ENCODE results near the gene LRCOL1. TPM values are rescaled to one million over a fixed set of nuclear protein-coding genes. Genes with fewer than 3 reads are reported as not detected.

The LRCOL1 gene
- total and polyA plus RNA-seq, 2 of the 13 experiments (the other 11 are each of a cell fraction or from before 2014, with no cell fraction given): not detected

- TF ChIP-seq ZNF792 (CRISPR knock-in tag; IDR thresholded peaks at IDR 0.05) (0 out of 2 replicates have a peak, but pooled peaks have one; percentile 23), ZNF546 (CRISPR knock-in tag; conservative IDR thresholded peaks at IDR 0.05) (no peak), FOXA1 (IDR thresholded peaks at IDR 0.05) (no peak), FOXA1 (CRISPR knock-in tag; IDR thresholded peaks at IDR 0.05) (no peak; the same call in 1 of the 2 replicates), JARID2 (CRISPR knock-in tag; IDR thresholded peaks at IDR 0.05; ENCODE audit: insufficient replicate concordance) (no peak), ZNF20 (CRISPR knock-in tag; IDR thresholded peaks at IDR 0.05) (no peak), ZNF335 (CRISPR knock-in tag; IDR thresholded peaks at IDR 0.05) (no peak), PCBP2 (optimal IDR thresholded peaks at IDR 0.05; ENCODE audit: low read depth, low read length, poor library complexity, severe bottlenecking) (no peak), ZIK1 (CRISPR knock-in tag; IDR thresholded peaks at IDR 0.05; ENCODE audit: borderline replicate concordance, low read depth) (no peak), ZFP90 (CRISPR knock-in tag; IDR thresholded peaks at IDR 0.05; ENCODE audit: borderline replicate concordance) (no peak), ZNF446 (CRISPR knock-in tag; IDR thresholded peaks at IDR 0.05) (no peak), EED (CRISPR knock-in tag; IDR thresholded peaks at IDR 0.05) (0 out of 2 replicates have a peak, but pooled peaks have one; percentile 54), HNRNPLL (IDR thresholded peaks at IDR 0.05; ENCODE audit: low read depth, low read length, poor library complexity, severe bottlenecking) (no peak), BHLHE40 (IDR thresholded peaks at IDR 0.05; ENCODE audit: low read length) (peak; percentile 68; the same call in 1 of the 2 replicates), ZNF773 (CRISPR knock-in tag; IDR thresholded peaks at IDR 0.05; ENCODE audit: borderline replicate concordance) (no peak), KDM1A (CRISPR knock-in tag; IDR thresholded peaks at IDR 0.05) (no peak), REPIN1 (CRISPR knock-in tag; IDR thresholded peaks at IDR 0.05; ENCODE audit: borderline replicate concordance, low read depth) (no peak), ZNF646 (CRISPR knock-in tag; IDR thresholded peaks at IDR 0.05) (peak; percentile 33; the same call in 1 of the 2 replicates), ZNF678 (CRISPR knock-in tag; IDR thresholded peaks at IDR 0.05) (no peak), ZNF558 (CRISPR knock-in tag; IDR thresholded peaks at IDR 0.05; ENCODE audit: borderline replicate concordance) (peak; percentile 53; the same call in 1 of the 2 replicates), GTF3A (CRISPR knock-in tag; conservative IDR thresholded peaks at IDR 0.05) (no peak), MYPOP (CRISPR knock-in tag; IDR thresholded peaks at IDR 0.05) (peak; percentile 63; the same call in 1 of the 2 replicates)
Measured at GRCh38 chr12:132608231-132609171, 1.9 kb downstream of the LRCOL1 start (continued).

Measured in HepG2 (cell line).